Mesenchymal stem cell (in vitro differentiated cells and primary cell): Measurements from ENCODE around the gene EVC2.

Experiments used
- DNase-seq: peaks from one replicate; pipeline ENCODE4 v3.0.0-alpha.2; 2013
- H2AFZ ChIP-seq: one replicate; pipeline ENCODE4 v1.6.1; 2013; ENCODE audit warnings: low read depth, mild to moderate bottlenecking, control low read depth, inconsistent platforms, low read length, moderate library complexity
- H2AK5ac ChIP-seq: 2 replicates; pipeline ENCODE4 v1.6.1; 2013; ENCODE audit warnings: low read length, moderate library complexity, mild to moderate bottlenecking, inconsistent platforms; ENCODE audit not compliant: severe bottlenecking
- H2BK120ac ChIP-seq: one replicate; pipeline ENCODE4 v1.6.1; 2013; ENCODE audit warnings: low read depth, mild to moderate bottlenecking, inconsistent platforms, low read length, moderate library complexity
- H2BK12ac ChIP-seq, 2 experiments: one replicate each; pipeline ENCODE4 v1.6.1; 2013; ENCODE audit warnings: inconsistent platforms in 2 of 2, low read length in 2 of 2, mild to moderate bottlenecking in 2 of 2, moderate library complexity in 2 of 2, control low read depth in 1 of 2
- H2BK15ac ChIP-seq: one replicate; pipeline ENCODE4 v1.6.1; 2013; ENCODE audit warnings: mild to moderate bottlenecking, low read depth, inconsistent platforms; ENCODE audit not compliant: poor library complexity, severe bottlenecking
- H2BK5ac ChIP-seq: 2 replicates; pipeline ENCODE4 v1.6.1; 2013; ENCODE audit warnings: low read depth, mild to moderate bottlenecking, low read length, control low read depth, inconsistent platforms; ENCODE audit not compliant: poor library complexity, severe bottlenecking
- H3K14ac ChIP-seq, 2 experiments: one replicate each; pipeline ENCODE4 v1.6.1; 2013; ENCODE audit warnings: inconsistent platforms in 2 of 2, low read length in 2 of 2, control low read depth in 1 of 2, mild to moderate bottlenecking in 1 of 2, moderate library complexity in 1 of 2
- H3K18ac ChIP-seq, 2 experiments: one replicate each; pipeline ENCODE4 v1.6.1; 2013; ENCODE audit warnings: inconsistent platforms in 2 of 2, low read length in 2 of 2, control low read depth in 1 of 2, low read depth in 1 of 2, mild to moderate bottlenecking in 1 of 2
- H3K23ac ChIP-seq, 2 experiments: one replicate each; pipeline ENCODE4 v1.6.1; 2013; ENCODE audit warnings: inconsistent platforms in 2 of 2, low read length in 2 of 2, mild to moderate bottlenecking in 2 of 2, moderate library complexity in 2 of 2, control low read depth in 1 of 2
- H3K27ac ChIP-seq: 2 replicates; pipeline ENCODE4 v1.5.1; 2013; ENCODE audit warnings: mild to moderate bottlenecking, moderate library complexity, low read length, control low read depth, inconsistent platforms; ENCODE audit not compliant: poor library complexity, severe bottlenecking
- H3K27me3 ChIP-seq, 2 experiments: 2 replicates each; pipeline versions ENCODE4 v1.6.1 to v1.7.0; 2013; ENCODE audit warnings: low read length in 2 of 2, mild to moderate bottlenecking in 2 of 2, moderate library complexity in 2 of 2, control low read depth in 1 of 2, inconsistent platforms in 1 of 2; ENCODE audit not compliant: control insufficient read depth in 1 of 2, insufficient read depth in 1 of 2
- H3K36me3 ChIP-seq, 2 experiments: 2 replicates each; pipeline versions ENCODE4 v1.6.1 to v1.7.0; 2013; ENCODE audit warnings: low read length in 2 of 2, control low read depth in 1 of 2, inconsistent platforms in 1 of 2, low read depth in 1 of 2, mild to moderate bottlenecking in 1 of 2; ENCODE audit not compliant: insufficient read depth in 2 of 2, control insufficient read depth in 1 of 2
- H3K4ac ChIP-seq, 2 experiments: one replicate each; pipeline ENCODE4 v1.6.1; 2013; ENCODE audit warnings: inconsistent platforms in 2 of 2, low read length in 2 of 2, mild to moderate bottlenecking in 2 of 2, moderate library complexity in 2 of 2, control low read depth in 1 of 2, low read depth in 1 of 2
- H3K4me1 ChIP-seq: 2 replicates; pipeline ENCODE4 v1.6.1; 2013; ENCODE audit warnings: low read depth, low read length, control low read depth; ENCODE audit not compliant: control insufficient read depth, insufficient read depth
- H3K4me2 ChIP-seq: 2 replicates; pipeline ENCODE4 v1.6.1; 2013; ENCODE audit warnings: low read length, mild to moderate bottlenecking, inconsistent platforms; ENCODE audit not compliant: poor library complexity, severe bottlenecking
- H3K4me3 ChIP-seq, 2 experiments: 2 replicates each; pipeline versions ENCODE4 v1.5.1 to v1.7.0; 2013; ENCODE audit warnings: low read length in 2 of 2, mild to moderate bottlenecking in 2 of 2, control low read depth in 1 of 2, low read depth in 1 of 2; ENCODE audit not compliant: insufficient read depth in 1 of 2
- H3K79me1 ChIP-seq: replicated peaks from 2 replicates; pipeline ENCODE4 v1.6.1; 2013; ENCODE audit warnings: mild to moderate bottlenecking, control low read depth, low read length, inconsistent platforms; ENCODE audit not compliant: poor library complexity, severe bottlenecking
- H3K9ac ChIP-seq: 2 replicates; pipeline ENCODE4 v1.7.0; 2013; ENCODE audit warnings: mild to moderate bottlenecking, low read length, moderate library complexity
- H3K9me3 ChIP-seq: 2 replicates; pipeline ENCODE4 v1.7.0; 2013; ENCODE audit warnings: mild to moderate bottlenecking, low read length; ENCODE audit not compliant: control insufficient read depth
- H4K8ac ChIP-seq: one replicate; pipeline ENCODE4 v1.6.1; 2013; ENCODE audit warnings: inconsistent platforms, mild to moderate bottlenecking, low read length, moderate library complexity
- H4K91ac ChIP-seq: one replicate; pipeline ENCODE4 v1.6.1; 2013; ENCODE audit warnings: mild to moderate bottlenecking, low read length, inconsistent platforms
- WGBS: methylation state at CpG from one replicate; pipeline ENCODE4 v1.1.7; 2013; ENCODE audit warnings: mixed read lengths; 5-methylcytosine and 5-hydroxymethylcytosine counted together

The EVC2 gene

DNA sequence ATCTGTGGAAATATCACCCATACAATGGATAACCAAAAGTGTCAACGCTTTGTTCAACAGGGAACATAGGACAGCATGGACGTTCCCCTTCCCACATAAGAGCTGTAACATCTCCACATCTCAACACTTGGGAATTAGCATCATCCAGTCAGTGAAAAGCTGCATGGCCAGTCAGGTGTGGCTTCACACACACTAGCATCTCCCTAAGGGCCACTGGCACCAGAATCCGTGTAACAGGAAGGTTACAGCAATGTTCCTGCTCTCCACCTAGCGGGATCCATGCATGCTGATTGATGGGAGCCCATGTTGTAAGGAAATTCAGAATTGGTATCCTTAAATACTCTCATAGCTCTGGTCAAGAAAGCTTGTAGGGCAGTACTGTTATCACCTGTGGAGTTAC lies 78.8 kb downstream of the EVC2 start:
- no peak for DNase-seq
- no peak overlapping the region for H2AK5ac ChIP-seq
- H3K4me3 ChIP-seq: no peak overlapping the region
- no peak overlapping the region for H2BK5ac ChIP-seq
- H4K91ac ChIP-seq: no peak overlapping the region
- no peak overlapping the region for H2AFZ ChIP-seq
- H3K14ac ChIP-seq: no peak overlapping the region
- 86% methylated on average over 4 of the region's 4 CpGs for WGBS
- peaks cover 6% of the 10 kb centered on the region for H3K9me3 ChIP-seq
- H2BK12ac ChIP-seq: no peak overlapping the region
- no peak overlapping the region for H3K18ac ChIP-seq
- no peak overlapping the region for H2BK120ac ChIP-seq
- no peaks in the 10 kb centered on the region for H3K27me3 ChIP-seq
- no peak overlapping the region for H3K9ac ChIP-seq
- no peak overlapping the region for H3K4ac ChIP-seq
- H3K79me1 ChIP-seq: peaks cover 1% of the 10 kb centered on the region
- no peak overlapping the region for H3K4me2 ChIP-seq
- H3K27ac ChIP-seq: no peak overlapping the region
- H3K4me1 ChIP-seq: no peaks in the 10 kb centered on the region
- no peak overlapping the region for H2BK15ac ChIP-seq
- H3K23ac ChIP-seq: no peak overlapping the region
- H3K36me3 ChIP-seq: peaks cover 49 to 90% of the 10 kb centered on the region in 2 experiments
- H4K8ac ChIP-seq: no peak overlapping the region

GRCh38 chr4:5626913-5627312 lies 81.4 kb downstream of the EVC2 start:
- H2AK5ac ChIP-seq: no peak overlapping the region
- no peak for DNase-seq

GRCh38 chr4:5622596-5622995 lies 85.8 kb downstream of the EVC2 start:
- no peaks in the 10 kb centered on the region for H3K9me3 ChIP-seq
- H2BK12ac ChIP-seq: no peak overlapping the region
- 97% methylated on average over 15 of the region's 23 CpGs for WGBS
- no peak overlapping the region for H2BK120ac ChIP-seq
- no peak overlapping the region for H4K8ac ChIP-seq
- no peak overlapping the region for H2AFZ ChIP-seq
- H3K79me1 ChIP-seq: peaks cover 6% of the 10 kb centered on the region
- H2AK5ac ChIP-seq: no peak overlapping the region
- no peaks in the 10 kb centered on the region for H3K27me3 ChIP-seq
- no peak overlapping the region for H3K4ac ChIP-seq
- H2BK15ac ChIP-seq: no peak overlapping the region
- no peak overlapping the region for H3K27ac ChIP-seq
- H3K4me2 ChIP-seq: no peak overlapping the region
- no peak overlapping the region for H2BK5ac ChIP-seq
- H3K4me1 ChIP-seq: no peaks in the 10 kb centered on the region
- no peak overlapping the region for H3K4me3 ChIP-seq
- no peak overlapping the region for H3K23ac ChIP-seq
- no peak overlapping the region for H3K14ac ChIP-seq
- DNase-seq: no peak
- no peak overlapping the region for H4K91ac ChIP-seq
- peaks cover 51 to 95% of the 10 kb centered on the region in 2 experiments for H3K36me3 ChIP-seq
- H3K9ac ChIP-seq: no peak overlapping the region
- no peak overlapping the region for H3K18ac ChIP-seq

More at GRCh38 chr4:5626913-5627312, 81.4 kb downstream of the EVC2 start:
- H3K14ac ChIP-seq: no peak overlapping the region
- H3K4me1 ChIP-seq: no peaks in the 10 kb centered on the region
- H3K27ac ChIP-seq: no peak overlapping the region
- H3K9me3 ChIP-seq: no peaks in the 10 kb centered on the region
- no peak overlapping the region for H3K4ac ChIP-seq
- no peak overlapping the region for H3K23ac ChIP-seq
- H2AFZ ChIP-seq: no peak overlapping the region
- no peak overlapping the region for H4K8ac ChIP-seq
- no peak overlapping the region for H3K9ac ChIP-seq
- H2BK5ac ChIP-seq: no peak overlapping the region
- H2BK15ac ChIP-seq: no peak overlapping the region
- H2BK12ac ChIP-seq: no peak overlapping the region
- H3K4me2 ChIP-seq: no peak overlapping the region
- peaks cover 53 to 95% of the 10 kb centered on the region in 2 experiments for H3K36me3 ChIP-seq
- H2BK120ac ChIP-seq: no peak overlapping the region
- peaks cover 3% of the 10 kb centered on the region for H3K79me1 ChIP-seq
- no peak overlapping the region for H3K18ac ChIP-seq
- H3K27me3 ChIP-seq: no peaks in the 10 kb centered on the region
- H3K4me3 ChIP-seq: no peak overlapping the region
- H4K91ac ChIP-seq: no peak overlapping the region
- 100% methylated on average over 2 of the region's 2 CpGs for WGBS

DNA sequence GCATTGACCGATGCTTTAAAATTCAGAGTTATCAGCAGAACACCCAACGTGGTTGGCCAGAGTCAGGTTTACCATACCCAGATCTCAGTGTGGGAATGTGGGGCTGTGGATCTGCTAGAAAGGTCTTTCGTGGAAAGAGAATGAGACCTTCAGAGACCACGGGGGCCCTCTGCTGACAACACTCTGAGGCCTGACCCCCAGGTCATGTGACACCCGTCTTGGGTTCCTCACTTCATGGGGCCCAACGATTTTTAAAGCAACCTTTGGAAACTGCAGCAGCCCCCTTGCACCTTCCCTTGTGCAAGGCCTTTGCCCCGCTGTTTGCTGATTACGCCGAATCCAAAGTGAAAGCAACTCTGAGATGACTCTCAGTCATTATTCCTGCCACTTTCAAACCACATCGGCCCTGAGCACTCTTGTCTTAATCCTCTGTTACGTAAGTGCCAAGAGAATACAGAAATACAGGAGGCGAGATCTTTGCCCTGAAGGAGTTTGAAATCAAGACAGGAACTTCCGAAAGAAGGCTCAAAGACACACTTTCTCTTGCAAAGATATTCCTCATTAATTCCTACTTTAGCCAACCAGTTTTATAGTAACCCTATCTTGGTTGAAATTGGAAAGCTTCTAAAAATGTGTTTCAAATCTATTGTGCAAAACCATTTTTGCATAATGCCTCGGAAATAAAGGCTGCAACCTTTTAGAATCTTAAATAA lies 88.3 kb downstream of the EVC2 start:
- no peak overlapping the region for H2AFZ ChIP-seq
- WGBS: 99% methylated on average over 13 of the region's 14 CpGs
- no peak overlapping the region for H2BK5ac ChIP-seq
- H3K36me3 ChIP-seq: peaks cover 60 to 98% of the 10 kb centered on the region in 2 experiments
- DNase-seq: peak; percentile 39
- no peak overlapping the region for H3K23ac ChIP-seq
- H4K8ac ChIP-seq: no peak overlapping the region
- no peak overlapping the region for H2AK5ac ChIP-seq
- H4K91ac ChIP-seq: no peak overlapping the region
- no peaks in the 10 kb centered on the region for H3K9me3 ChIP-seq
- H3K18ac ChIP-seq: no peak overlapping the region
- H3K14ac ChIP-seq: no peak overlapping the region
- H3K4me1 ChIP-seq: no peaks in the 10 kb centered on the region
- H3K27me3 ChIP-seq: no peaks in the 10 kb centered on the region
- no peak overlapping the region for H2BK120ac ChIP-seq
- no peak overlapping the region for H2BK12ac ChIP-seq
- H3K4ac ChIP-seq: no peak overlapping the region
- no peak overlapping the region for H2BK15ac ChIP-seq
- no peak overlapping the region for H3K4me2 ChIP-seq
- no peak overlapping the region for H3K9ac ChIP-seq
- no peak overlapping the region for H3K4me3 ChIP-seq
- H3K79me1 ChIP-seq: peaks cover 6% of the 10 kb centered on the region
- no peak overlapping the region for H3K27ac ChIP-seq
